Spleen (tissue), 7 donors: ENCODE results near the gene CACNA1C.

Experiments used
- CTCF ChIP-seq, 11 experiments: fragments of 200-600 bp in 7 of 11; fragments of 450-650 bp in 4 of 11; sonication (generic) in 4 of 11; IDR thresholded peaks in 8 of 11; conservative IDR thresholded peaks in 3 of 11; 1 replicate in 7 of 11; 2 replicates in 4 of 11; pipeline versions ENCODE4 v1.4.0 to v1.8.0; 2016 to 2021; ENCODE audit warnings: antibody characterized with exemption in 11 of 11, inconsistent platforms in 4 of 11, mild to moderate bottlenecking in 1 of 11
- POLR2A ChIP-seq, 3 donors: fragments of 450-650 bp; IDR thresholded peaks; one replicate each; pipeline ENCODE4 v1.5.1; 2017; ENCODE audit warnings: antibody characterized with exemption in 3 of 3, mild to moderate bottlenecking in 1 of 3
- donor health status: DM: no; HTN: no; CAD: no; lungs with moderate emphysema.
- donor health status: DM: no; HTN: no; CAD: no.
- donor health status: DM: no; HTN: no; CAD: no.

GRCh38 chr12:2092354-2092753 is 39.6 kb downstream of the CACNA1C start:
- TF ChIP-seq CTCF (IDR thresholded peaks at IDR 0.05 in 8 of 11, conservative IDR thresholded peaks at IDR 0.05 in 3 of 11) (no peak), POLR2A (IDR thresholded peaks at IDR 0.05) (no peak)
